Activated CD8-positive, alpha-beta memory T cell treated with anti-CD3 and anti-CD28 coated beads for 48 hours (primary cell): ENCODE data around the gene F7.

ENCODE experiments used
- DNase-seq, 3 experiments: peaks; one replicate each; pipeline ENCODE4 v3.0.0-alpha.2; 2020; ENCODE audit warnings: low read depth in 2 of 3, low spot score in 2 of 3

The F7 gene

DNA sequence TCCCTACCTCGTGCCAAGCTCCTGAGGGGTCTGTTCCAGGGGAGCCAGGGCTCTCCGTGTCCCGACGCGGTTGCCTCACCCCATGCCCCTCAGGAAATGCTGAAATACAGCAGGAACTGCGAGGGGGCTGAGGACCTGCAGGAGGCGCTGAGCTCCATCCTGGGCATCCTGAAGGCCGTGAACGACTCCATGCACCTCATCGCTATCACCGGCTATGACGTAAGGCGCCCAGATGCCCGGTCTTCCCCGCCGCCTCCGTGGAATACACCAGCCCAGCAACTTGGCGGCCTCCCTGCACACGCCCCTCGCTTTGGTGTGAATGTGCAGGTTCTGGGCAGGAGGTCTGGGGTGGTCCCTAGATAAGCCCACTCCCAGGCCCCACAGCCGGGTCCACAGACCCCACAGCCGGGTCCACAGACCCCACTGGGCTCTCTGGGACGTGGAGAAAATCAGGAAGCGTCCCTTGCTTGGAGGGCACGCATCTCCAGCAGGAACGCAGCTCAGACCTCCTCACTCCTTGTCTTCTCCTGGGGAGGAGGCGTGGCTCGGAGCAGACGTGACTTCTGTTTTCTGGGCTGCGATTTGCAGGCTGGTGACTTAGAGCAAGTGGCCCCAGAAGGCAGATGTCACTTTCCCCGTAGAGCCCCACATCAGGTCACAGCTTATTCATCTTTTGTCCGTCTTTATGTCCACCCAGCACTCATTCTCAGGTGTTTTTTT lies 19.4 kb upstream of the F7 start:
- no peak for DNase-seq

DNA sequence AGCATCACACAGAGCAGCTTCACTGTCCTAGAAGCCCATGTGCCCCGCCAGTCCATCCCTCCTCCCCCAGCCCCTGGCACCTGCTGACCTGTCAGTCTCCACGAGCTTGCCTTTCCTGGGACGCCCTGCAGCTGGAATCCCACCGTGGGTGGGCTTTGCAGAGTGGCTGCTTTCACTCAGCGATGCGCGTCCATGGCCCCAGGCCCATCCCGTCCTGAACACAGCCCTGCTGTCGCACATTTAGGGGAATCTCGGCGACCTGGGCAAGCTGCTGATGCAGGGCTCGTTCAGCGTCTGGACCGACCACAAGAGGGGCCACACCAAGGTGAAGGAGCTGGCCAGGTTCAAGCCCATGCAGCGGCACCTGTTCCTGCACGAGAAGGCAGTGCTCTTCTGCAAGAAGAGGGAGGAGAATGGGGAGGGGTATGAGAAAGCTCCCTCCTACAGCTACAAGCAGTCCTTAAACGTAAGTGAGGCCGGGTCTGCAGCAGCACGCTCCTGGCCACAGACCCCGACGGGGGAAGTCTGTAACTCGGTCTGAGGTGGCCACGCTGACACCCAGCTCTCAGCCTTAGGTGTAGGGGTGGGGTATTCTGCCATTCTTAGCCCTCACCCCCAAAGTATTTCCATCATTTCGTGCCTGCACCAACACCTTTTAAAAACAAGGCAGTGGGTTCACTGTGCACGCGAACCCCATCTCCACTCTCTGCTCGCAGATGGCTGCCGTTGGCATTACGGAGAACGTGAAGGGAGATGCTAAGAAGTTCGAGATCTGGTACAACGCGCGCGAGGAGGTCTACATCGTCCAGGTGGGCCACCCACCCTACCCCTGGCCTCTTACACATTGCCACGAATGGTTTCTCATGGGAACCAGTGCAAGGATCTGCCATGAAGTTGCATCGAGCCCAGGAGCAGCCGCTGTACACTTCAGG lies 18.3 kb upstream of the F7 start:
- DNase-seq, result no peak

DNA sequence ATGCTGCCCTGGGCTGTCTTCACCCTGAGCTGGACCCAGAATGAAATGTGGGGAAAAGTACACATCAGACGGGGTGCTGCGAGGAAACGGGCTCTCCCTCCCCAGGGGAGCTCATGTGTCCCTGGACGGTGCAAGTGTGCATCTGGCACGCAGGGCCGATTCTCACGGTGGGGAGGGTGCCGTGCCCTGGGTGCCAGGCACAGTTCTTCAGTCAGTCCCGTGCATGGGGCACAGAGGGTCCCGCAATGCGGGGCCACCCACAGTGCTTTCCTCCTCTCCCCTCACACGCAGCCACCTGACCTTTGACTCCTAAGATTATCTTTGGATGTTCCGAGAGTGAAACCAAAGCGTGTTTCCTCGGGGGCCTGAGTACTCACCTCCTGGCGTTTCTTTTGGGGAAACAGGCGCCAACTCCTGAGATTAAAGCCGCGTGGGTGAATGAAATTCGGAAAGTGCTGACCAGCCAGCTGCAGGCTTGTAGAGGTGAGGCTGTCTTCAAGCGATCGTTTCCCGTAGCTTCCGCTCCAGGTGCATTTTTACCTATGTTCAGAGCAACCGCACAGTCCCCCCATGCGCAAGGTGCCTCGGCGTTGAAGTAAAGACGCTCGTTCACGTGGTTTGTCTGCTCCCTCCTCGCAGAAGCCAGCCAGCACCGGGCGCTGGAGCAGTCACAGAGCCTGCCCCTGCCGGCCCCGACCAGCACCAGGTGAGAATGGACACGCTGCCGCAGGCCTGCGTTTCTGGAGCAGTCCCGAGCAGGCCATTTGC lies 17.5 kb upstream of the F7 start:
- DNase-seq, result no peak

DNA sequence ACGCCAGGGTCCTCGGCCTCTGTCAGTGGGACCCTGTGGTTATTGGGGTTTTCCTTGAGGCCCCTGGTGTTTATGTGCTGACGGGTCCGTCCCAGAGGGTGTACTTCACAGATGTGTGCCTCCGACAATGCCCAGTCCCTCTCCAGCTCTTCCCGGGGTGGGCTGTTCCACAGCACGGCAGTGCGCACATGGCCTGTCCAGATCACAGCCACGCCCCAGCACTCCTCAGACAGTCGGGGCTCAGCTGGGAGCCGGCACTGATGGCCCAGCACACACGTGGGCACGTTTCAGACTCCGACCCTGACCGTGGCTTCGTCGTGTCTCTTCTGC lies 16.9 kb upstream of the F7 start:
- no peak for DNase-seq

- no peak for DNase-seq
Measured at GRCh38 chr13:113089693-113090414, 15.7 kb upstream of the F7 start.

DNA sequence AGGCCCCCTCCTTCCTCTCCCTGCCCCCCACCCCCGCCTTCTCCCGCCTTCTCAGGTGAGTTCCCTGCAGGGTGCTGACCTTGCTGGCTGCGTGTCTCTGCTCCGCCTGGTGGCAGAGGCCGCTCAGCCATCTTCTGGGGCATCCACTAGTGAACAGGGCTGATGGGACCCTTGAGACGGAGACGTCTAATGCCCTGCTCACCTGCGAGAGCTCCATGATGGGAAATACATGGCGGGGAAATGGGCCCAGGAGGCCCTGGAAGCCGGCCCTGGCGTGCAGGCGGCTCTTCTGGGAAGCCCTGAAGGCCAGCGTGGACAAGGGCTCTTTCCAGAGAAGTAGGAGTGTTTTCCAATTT lies 15.2 kb upstream of the F7 start:
- no peak for DNase-seq

GRCh38 chr13:113090806-113091205 lies 14.8 kb upstream of the F7 start:
- no peak for DNase-seq

- no peak for DNase-seq
Measured at GRCh38 chr13:113091211-113091771, 14.3 kb upstream of the F7 start.

GRCh38 chr13:113091891-113092775 lies 13.5 kb upstream of the F7 start:
- no peak for DNase-seq

DNA sequence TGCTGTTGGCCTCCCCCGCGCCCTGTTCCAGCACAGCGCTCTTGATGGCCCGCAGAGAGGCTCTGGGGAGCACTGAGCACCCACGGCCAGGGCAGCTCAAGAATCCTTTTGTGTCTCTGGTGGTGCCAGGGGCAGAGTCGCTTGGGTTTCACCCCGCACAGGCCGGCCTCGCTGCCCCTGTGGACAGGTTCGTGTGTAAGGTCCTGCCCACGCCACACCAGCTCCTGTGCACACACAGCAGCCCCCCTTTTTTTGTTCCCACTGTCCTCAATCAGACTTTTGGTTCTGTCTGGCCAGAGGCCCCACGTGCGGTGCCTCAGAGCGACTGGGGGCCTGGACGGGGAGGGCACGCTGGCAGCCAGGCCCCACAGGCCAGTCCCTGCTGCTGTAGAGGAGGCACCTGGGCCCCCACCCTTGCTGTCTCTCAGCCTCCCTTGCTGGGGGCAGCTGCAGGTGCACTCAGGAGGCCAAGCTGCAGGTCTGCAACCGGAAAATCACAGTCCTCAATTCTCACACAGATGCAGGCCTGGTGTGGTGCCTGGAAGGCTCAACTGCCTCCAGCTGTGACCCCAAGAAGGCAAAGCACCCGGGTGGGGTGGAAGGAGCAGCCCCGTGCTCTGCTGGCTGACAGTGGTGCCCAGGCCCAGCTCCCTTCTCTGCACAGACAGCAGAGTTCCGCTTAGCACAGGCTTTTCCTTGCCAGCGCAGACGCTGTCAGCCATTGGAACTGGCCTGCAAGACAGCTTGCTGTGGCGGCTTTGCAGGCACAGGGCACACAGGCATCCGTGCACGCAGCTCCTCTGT lies 12.6 kb upstream of the F7 start:
- DNase-seq, result no peak

DNA sequence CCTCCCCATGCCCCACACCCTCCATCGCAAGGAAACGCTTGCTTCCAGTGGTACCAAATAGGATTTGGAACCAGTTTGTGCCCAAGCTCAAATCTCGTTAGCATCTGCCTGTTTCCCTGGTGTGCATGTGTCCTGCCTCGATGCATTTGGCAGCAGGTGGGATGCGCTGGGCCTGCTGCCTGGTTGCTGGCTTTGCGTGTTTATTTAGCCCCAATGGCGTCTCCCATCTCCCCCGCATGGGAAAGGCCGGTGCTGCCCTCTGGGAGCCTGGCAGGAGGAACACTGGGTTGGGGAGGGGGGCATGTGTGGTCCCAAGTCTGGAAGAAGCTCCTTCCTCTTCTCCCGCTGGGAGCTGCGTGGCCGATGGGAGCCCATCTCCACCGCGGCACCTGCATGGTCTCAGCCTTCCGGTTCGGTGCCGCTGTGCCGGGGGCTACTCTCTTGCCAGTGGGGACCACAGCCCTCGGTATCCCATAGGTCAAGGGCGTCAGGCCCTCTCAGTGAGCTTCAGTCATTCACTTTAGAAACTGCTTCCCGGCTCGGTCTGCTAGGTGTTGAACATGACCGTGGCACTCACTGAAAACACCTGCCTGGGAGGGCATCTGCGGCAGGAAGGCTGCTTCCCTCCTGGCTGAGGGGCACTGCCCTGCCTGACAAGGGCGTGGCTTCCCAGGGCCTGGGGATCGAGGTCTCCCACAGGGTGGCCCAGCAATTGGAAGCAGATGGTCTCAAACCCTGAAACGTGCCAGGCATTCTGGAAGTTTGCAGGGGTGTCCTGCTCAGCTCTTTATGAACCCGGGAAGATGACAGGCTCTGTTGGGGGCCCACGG lies 11.8 kb upstream of the F7 start:
- DNase-seq, result no peak

- DNase-seq, result no peak
Measured at GRCh38 chr13:113094410-113094800, 11.2 kb upstream of the F7 start.

DNA sequence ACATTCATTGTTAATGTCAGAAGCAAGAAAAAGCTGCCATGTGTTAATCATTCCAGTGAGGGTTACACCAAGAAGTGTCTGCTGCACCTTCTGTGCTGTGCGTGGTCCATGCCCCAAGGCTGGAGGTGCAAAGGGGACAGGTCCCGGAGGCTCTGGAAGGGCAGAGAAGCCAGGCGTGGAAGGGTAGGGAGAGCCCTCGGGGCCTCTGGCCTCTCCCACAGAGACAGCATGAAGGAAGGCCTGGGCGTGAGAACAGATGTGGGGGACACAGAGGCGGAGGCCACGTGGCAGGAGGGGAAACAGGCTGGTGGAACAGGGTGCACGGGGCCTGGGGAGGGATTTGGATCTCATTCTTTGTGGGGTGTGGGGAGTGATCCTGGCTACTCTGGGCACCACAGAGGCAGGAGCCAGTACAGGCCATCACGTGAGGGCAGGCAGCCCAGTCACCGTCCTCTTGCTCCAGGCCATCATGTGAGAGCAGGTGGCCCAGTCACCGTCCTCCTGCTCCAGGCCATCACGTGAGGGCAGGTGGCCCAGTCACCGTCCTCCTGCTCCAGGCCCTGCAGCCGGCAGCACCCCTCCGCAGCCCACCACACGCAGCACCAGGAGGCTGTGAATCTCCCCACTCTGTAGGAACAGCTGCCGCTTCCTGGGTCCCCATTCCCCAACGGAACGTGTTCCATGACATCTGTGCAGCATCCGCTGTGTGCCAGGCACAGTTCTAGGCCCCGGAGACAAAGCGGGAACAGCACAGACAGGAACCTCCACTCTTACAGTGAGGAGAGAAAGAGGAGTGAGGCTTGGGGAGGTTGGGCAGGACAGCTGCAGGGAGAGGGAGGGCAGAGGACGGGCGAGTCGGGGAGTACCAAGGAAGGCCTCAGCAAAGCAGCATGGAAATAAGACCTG lies 10.2 kb upstream of the F7 start:
- no peak for DNase-seq

DNA sequence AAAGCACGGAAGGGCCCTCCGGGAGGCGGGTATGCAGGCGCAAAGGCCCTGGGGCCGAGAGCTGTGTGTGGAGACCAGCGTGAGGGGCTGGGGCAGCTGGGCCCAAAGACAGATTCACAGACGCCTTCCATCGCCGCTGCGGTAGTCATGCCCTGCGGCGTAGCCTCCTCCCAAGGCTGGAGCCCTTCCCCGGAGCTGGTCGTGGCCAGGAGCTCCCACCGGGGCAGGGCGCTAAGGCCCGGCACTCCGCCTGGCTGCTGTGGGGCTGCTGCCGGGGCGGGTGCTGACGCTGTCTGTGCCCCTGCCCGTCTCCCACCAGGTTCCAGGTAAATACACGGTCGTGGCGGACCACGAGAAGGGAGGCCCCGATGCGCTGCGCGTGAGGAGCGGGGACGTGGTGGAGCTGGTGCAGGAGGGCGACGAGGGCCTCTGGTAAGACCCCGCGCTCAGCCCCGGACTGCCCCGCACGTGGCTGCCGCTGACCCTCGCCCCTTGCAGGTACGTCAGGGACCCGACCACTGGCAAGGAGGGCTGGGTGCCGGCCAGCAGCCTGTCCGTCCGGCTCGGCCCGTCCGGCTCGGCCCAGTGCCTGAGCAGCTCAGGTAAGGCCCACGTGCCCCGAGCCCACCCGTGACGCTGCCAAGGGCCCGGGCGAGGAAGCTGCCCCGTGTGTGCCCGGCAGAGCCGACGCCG lies 9.4 kb upstream of the F7 start:
- no peak for DNase-seq

DNA sequence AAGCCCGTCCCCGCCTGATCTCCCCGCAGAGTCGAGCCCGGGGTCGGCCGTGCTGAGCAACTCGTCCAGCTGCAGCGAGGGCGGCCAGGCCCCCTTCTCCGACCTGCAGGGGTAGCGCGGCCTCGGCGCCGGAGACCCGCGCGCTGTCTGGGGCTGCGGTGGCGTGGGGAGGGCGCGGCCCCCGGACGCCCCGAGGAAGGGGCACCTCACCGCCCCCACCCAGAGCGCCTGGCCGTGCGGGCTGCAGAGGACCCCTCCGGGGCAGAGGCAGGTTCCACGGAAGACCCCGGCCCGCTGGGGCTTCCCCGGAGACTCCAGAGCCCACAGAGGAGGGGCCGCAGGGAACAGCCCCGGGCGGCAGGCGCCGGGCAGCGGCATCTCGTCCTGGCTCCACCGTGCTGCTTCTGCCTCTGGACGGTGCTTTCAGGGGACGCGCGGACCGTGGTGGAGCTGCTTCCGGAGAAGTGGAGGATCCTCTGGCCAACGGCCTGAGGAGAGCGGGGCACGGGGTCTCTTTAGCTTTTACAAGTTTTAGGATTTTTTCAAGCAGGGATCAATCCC lies 8.8 kb upstream of the F7 start:
- no peak for DNase-seq

DNA sequence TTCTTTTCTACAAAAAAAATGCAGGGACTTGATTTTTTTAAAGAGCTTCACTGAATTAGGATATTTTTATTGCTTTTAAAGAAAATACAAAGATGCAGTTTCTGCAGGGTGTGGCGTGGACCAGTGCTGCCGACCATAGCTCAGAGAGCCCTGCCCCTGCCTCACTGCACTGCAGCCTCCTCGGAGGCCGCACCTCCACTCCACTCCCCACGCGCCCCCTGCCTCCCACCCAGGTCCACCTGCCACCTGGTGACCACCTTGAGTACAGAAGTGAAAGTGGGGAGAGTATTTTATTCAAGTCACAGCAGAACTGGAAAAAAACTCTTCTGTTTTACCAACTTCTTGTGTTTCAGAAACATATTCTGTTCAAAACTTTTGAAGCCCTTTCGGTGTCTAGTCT lies 7.9 kb upstream of the F7 start:
- DNase-seq, result no peak
